GM18909 (cell line): ENCODE measurements around the gene STARD13.
A peak's percentile ranks its signal among the peaks of the same experiment; 100 is the strongest.

Source experiments
- ATAC-seq: cut with Tn5 transposase; IDR thresholded peaks from one replicate; pipeline ENCODE4 v1.9.1; 2021; ENCODE audit warnings: mild to moderate bottlenecking; ENCODE audit not compliant: unreplicated experiment, poor library complexity

STARD13 gene

DNA sequence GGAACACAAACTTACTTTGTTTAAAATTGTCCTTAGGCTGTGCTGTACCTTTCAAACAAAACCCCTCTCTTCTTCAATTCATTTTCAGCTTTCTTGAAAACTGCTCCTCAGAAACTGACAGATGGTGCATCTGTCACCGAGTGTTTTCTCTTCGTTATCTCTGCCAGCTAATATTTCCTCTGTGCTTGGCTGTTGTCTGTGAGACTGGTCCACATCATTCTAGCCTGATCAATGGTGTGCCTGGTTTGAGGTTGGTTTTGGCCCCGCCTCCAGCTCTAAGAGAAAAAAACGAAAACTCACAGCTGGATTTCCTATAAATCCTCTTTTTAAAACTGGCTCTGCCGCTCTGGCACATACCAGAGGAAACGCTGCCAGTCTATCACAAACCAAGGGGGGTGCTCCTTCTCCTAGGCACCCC, 79.7 kb downstream of the STARD13 start:
- peak; percentile 62 for ATAC-seq

DNA sequence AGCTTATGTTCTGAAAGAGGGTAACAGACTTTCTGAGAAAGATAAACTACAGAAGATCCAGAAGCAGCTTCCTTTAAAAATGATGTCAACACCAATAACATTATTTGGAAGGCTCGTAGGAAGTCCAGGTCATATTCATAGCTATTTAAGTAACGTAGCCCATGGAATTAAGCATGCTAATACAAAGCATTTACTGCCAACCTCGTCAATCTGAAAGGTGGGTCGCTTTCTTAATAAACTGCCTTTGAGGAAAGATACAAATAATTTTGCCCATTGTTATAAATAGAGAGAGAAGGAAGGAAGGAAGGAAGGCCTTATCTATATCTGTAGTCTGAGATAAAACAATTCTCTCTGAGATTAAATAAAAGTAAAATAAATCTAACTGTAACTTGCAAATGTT, 80.3 kb downstream of the STARD13 start:
- ATAC-seq, result no peak

DNA sequence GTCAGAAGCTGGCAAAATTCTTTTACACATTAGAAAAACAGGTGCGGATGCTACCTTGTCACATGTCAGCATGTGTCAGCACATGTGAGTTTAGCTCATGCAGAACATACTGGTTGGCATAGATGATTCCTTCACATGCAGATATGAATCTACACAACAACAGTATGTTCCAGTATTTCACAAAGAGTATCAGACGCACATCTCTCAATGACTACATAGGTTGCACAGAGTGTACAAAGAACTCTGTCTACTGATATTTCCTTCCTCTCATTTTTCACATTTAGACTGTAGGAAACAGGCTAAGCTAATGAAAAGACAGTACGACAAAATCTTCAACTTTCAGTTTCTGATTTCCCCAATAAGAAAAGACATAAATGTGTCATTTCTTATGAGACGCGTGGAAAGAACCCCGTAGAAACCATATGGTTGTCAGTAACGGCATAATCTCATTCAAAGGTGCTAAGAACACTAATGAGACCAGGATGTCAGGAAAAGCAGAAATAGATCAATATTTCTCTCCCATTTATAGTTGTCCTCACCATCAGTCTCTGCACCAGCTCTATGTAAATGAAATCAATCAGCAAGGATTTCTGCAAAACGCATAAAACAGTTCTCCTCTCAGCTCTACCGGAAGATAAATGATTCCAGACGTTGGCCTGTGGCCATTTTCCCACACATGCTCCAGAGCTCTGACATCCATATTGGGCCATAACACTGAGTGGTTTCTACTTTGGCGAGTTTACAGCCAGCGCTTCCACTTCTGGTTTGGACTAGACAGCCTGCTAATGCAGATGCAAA, 81.2 kb downstream of the STARD13 start:
- peak; percentile 29 for ATAC-seq

DNA sequence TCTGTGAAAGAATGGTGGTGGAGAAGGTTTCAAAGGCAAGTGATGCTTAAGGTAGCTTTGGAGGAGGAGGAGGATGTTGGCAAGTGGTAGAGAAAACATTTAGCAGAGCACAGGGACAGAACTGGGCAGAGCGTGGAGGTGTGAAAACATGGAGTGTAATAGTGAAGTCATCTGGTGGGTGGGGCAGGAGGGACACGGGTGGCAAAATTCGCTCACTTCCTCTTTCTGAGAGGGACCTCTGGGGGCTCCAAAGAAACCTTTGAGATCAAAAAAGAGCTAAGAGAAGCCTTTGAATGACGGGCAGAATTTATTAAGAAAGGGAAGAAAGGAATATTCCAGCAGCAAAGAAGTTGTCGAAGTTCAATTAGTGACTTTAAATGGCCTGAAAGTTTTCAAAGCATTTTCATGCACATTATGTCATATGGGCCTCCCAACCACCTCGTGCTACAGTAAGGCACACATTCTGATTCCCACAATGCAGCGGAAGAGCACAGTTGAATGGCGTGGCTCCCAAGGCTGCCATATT, 82.8 kb downstream of the STARD13 start:
- peak; percentile 40 for ATAC-seq

DNA sequence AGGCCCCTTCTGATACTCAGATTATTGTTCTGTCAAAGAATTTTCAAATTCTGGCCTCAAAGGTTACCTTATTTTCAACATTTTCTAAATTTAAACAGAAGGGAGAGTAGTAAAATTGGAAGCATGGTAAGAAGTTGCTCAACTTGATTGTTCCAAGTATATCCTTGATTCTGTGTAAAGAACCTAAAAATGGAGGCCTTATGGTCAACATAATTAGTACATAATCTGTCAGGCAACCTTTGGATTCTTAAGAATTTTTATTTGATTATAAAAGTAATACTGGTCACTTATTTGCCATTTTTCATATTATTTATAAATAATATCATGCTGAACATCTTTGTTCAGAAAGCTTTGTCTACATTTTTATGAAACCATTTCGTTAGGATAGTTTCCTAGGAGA, 83.9 kb downstream of the STARD13 start:
- no peak for ATAC-seq

DNA sequence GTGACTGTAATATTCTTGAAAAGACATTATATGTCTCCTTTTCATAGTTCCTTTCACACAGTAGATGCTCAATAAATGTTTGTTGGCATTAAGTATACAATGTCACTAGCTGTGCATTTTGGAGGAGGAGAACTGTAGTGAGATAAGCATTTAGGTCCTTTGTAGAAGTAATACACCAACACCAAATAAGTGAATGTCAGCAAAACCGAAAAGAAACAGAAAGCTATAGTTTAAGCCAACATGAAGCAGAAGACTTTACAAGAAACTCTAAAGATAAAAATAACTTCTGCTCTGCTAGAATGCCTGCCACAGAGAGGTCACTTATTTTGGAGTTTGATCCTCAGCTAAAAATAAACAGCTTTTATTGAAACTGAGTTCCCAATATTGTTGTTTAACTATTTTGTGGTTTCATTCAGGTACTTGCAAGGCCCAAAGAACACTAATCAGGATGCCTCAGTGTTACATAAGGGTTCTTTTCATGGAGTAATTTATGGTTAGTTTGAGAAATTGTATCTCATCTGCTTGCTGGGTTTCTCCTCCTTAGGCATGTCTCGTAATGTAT, 86.2 kb downstream of the STARD13 start:
- ATAC-seq, result no peak

DNA sequence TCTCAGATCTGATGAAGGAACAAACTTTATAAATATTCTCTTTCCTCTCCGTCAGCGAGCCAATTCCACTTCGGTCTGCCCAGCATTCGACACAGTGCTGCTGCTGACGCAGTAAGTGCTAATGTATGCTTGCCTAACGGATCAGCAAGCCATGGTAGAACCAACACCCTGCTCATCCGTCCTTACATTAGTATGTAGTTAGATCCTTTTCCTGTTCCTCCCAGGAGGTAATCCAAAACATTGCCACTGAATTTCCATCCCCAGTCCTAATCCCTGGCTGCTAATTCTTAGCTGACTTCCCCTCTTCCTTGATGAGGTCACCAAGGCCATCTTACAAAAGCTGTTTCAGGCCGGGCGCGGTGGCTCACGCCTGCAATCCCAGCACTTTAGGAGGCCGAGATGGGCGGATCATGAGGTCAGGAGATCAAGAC, 88.0 kb downstream of the STARD13 start:
- ATAC-seq, result no peak

DNA sequence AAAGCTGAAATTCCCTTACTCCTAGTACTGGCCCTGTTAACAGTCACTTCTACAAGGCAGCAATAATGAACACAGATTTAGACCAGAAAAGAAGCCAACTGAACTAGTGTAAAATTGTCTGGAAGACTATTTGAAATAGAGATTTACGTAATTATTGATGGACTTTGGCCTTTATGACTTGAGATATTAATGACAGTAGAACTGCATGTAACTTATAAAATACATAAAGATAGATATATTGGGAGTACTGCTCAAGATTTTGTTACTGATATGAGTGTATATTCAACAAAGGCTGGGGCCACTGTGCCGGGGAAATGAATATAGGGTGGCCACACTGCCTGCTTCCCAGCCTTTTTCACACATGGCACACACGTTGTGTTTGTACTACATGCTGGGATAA, 88.8 kb downstream of the STARD13 start:
- ATAC-seq, result no peak

DNA sequence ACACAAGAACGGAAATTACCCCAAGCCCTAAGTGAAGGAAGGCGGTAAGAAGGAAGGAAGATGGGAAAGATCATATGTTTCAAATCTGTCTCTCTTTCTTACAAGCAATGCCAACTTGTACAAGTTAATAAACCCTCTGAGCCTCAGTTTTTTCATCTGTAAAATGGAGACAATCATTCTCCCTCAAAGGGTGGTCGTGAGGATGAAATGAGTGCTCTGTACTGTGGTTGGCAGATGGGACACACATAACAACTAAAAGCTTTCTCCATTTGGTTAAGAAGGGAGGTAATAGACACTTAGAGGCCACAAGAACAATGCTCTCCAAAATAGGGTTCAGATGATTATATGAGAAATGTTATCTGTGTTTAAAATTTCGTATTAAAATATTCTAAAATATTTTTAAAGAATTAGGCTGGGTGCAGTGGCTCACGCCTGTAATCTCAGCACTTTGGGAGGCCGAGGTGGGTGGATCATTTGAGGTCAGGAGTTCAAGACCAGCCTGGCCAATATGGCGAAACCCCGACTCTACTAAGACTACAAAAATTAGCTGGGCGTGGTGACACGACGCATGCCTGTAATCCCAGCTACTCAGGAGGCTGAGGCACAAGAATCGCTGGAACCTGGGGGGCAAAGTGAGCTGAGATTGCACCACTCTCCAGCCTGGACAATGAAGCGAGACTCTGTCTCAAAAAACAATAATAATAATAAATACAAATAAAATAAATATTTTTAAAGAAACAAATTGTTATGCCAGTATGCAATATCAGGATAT, 89.7 kb downstream of the STARD13 start:
- no peak for ATAC-seq

DNA sequence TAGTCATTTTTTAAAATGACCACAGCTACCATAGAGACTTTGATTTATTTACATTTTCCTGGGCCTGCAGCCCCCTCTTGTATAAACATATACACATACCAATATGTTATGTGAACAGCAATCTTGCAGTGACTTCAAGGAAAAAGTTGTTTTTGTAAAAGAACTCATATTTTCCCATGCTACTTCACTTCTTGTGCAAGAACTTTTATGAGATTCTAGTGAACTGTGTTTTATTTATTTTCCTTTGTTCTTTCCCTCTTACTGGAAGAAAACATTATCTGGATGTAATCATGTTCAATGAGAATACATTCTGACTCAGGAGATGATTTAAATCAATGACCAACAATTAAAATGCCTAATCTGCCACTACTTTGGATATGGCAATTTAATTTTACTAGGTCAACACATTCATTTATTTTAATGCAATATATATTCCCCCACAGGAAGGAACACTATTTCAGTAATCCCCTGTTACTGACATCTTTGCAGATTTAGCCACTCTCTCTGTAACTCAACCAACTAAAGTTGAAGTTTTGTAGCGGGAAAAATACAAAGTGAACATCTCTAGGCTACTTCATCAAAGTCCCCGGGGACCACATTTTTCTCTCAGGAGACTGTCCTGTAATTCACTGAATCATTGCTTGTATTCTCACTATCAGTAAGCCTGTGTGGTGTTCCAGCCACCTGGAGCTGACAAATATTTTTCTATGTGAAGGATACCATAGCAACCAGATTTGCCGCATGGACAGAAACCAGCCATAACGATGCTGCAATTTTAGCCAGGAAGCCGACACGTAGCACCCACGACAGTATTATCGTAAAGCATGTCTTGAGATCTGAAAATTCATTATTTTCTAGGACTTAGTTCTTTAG, 90.5 kb downstream of the STARD13 start:
- peak; percentile 86 for ATAC-seq

DNA sequence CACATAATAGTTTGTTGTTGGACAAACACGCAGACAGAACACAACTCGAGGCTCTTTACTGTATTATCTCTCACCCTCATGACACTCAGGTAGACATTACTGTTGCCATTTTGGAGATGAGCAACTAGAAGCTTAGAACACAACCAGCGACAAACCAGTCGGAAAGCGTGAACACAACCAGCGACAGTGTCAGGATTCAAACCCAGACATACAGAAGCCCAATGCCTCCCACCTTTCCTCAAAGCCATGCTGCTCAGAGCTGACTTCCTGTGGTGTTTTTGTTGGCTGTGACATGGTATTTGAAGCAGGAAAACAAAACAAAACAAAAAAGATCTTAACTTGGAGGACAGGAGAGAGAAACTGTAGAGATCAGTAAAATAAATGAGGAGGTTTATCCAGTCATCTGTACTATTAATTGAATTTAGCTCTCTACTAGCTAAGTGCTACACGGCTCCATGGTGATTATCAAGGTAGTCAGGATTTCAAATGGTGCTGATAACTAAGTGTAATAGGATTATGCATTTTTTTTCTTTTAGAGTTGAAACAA, 92.1 kb downstream of the STARD13 start:
- ATAC-seq, result no peak

DNA sequence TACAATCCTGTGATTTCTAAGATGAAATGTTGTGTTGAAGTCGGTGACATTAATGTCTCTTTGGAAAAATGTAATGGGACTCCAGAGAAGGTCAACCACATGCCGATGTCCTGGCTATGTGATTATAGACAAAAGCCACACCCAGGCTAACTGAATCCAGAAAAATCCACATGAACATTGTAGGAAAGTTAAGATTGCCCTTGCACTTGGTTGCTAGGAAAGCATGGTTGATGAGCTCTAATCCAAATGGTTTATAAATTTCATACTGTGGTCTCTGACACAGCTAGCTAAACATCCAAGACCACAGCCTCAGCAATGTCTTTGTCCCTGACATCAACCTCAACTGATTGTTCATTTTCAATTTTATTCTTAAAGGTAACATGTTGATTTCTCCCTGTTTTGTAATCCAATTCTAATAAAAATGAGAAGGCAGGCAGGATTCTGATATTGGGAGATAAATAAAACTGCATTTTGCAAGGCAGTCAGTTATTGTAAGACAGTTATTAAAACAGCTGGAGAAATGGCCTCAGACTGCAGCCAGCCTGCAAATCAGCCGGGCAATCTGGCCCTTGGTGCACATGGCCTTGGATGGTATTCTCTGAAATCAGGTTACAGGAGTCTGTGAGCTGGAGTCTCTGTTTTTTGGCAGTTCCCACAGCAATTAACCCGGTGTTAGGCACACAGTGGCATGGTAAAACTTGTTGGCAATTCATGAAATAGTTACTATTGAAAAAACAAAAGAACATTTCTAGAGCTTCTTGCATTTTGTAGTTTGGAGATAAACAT, 93.9 kb downstream of the STARD13 start:
- ATAC-seq, result no peak

DNA sequence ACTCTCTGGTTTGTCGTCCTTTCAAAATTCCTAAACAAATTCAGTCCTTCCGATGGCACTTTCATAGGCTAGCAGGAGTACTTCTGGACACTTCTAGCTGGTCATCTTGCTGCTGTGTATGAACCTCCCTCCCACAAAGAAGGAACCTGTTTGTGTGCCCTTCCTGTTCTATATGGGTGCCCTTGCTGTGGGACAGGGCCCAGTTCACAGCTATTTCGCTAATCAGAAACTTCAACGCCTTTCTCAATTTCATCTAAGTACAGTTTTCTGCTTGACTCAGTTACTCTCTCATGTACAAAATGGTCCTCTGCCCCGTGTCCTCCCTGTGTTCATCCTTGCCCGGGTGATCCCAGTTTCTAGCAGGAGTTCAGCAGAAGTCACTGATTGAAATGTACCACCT, 96.1 kb downstream of the STARD13 start:
- ATAC-seq, result no peak

DNA sequence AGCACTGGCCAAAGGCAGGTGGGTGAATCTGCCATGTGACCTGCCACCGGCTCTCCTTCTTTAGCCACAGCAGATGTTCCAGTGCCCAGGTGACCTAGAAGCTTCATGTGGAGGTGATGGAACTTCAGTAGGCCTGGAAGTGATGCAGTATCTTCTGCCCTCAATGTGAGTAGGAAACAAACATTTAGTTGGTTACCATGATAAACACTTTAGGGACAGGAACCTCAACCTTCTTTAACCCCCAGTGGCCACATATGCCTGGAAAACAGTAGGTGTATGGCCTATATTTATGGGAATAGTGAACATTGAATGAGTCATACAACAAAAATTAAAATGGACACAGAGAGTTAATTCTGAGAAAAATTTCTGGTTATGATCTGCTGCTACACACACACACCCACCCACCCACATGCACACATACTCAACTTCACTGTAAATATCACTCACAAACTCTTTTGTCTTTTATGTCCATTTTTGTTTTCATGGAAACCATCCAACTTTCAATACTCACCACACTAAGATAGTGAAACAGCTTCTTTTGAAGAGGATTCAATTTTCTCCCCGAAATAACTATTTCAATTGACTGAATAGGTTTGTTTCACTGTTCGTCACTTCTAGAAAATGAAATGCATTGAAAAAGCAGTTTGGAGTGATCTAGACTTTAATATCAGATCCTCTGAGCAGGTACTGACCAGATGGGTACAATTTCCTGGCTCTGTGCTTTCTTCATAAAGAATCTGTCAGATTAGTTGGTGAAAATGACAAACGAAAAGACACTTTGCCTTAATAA, 97.3 kb downstream of the STARD13 start:
- ATAC-seq, result peak; percentile 61

DNA sequence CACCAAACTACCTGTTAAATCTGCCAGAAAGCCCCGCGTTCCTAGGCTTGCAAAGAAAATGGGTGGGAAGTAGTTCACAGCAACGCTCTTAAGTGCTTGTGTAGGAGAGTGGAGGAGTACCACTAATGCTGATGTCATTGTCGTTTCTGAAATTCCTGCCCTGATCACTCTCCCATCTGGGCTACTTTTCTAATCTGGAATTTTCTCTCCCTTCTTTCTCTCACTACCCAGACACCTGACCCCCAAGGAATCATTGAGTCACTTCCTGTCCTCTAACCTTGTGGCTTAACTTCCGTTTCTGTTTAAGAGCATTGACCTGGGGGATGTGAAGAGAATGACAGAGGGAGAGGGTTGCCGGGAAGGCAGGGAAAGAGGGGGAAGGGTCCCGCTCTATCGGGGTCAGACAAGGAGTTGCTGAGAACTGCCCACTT, 98.7 kb downstream of the STARD13 start:
- ATAC-seq, result peak; percentile 28

DNA sequence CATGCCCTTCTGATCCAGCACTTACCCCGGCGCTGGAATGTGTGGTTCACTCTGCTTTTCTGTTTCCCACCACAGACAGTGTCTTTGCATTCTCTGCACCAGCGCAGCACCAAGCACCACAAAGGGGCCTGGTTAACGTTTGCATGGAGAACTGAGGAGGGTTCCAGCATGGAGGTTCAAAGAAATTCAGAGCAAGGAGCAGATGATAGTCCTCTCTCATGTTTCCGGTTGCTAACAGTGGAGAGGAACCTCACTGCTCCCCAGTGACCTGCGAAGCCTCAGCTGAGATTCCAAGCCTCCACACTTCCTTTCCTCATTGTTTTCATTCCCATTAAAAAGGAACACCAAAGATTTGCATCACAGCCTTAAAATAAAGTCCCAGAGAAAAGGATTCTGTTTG, 99.7 kb downstream of the STARD13 start:
- no peak for ATAC-seq

DNA sequence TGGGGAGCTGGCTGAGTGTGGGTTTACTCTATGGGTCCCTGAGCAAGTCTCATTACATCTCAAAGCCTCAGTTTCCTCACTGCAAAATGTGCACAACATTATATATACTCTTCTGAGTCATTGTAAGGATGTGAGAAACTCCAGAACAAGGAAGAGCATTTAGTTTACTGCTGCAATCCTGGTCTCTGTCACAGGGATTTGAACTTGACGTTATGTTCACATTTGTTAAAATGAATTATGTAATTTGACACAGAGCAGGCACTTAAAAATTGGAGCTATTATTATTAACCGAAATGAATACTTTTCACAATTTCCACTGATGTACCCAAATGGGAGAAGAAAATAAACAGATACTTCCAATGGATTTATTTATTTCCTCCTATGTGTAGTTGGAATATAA, 101.0 kb downstream of the STARD13 start:
- no peak for ATAC-seq

DNA sequence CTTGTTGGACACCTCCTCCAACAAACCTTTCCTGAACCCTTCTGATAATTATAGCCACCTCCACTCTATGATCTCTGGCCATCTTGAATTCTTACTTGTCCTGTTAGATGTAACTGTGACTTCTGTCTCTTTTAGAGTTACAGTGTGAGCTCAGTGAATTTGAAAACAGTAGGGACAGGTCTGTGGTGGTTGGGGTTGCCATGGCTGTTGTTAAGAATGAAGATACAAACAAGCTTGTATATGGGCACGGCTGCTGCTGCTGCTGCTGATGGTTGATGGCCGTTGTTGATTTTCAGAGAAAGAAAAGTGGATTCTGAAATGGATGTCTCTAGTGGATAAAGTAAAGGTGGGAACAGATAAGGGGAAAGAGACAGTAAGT, 101.5 kb downstream of the STARD13 start:
- no peak for ATAC-seq
